ENCODE data around the gene RAB22A.
"Not testable (repeated sequence)": the region's sequence is repeated elsewhere in the genome, so short reads cannot be mapped to it uniquely, and the experiment has no call there.

The RAB22A gene

DNA sequence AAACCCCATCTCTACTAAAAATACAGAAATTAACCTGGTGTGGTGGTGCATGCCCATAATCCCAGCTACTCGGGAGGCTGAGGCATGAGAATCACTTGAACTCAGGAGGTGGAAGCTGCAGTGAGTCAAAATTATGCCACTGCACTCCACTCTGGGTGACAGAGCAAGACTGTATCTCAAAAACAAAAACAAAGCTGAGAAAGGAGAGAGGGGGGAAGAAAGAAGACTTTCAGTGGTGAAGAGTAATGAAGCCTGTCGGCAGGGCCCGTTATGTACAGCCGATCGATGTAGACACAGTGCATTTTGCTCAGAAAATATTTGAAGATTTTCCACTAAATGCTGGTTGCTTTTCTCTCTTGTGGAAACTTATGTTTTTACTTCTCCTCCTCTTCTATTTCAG lies 93.3 kb downstream of the RAB22A start:
- Histone ChIP-seq H3K4me1 (ENCODE audit: control insufficient read depth in 5 of 5, insufficient read depth in 5 of 5, low read length in 5 of 5) (peaks cover 2 to 34% (median 21%) of the 10 kb centered on the region in 5 donors), H3K9ac (ENCODE audit: low read length in 5 of 5) (no peak overlapping the region), H3K27me3 (ENCODE audit: control insufficient read depth in 5 of 5, insufficient read depth in 4 of 5, low read length in 5 of 5) (no peaks in the 10 kb centered on the region), H3K27ac (ENCODE audit: low read depth, low read length) (no peak overlapping the region), H3K4me3 (ENCODE audit: low read depth in 1 of 5, low read length in 5 of 5) (no peak overlapping the region), H3K9me3 (ENCODE audit: control insufficient read depth in 5 of 5, low read length in 5 of 5) (no peaks in the 10 kb centered on the region), H3K36me3 (ENCODE audit: control insufficient read depth in 5 of 5, insufficient read depth in 5 of 5, low read length in 5 of 5) (no peaks in the 10 kb centered on the region)

GRCh38 chr20:58403272-58403671 lies 93.8 kb downstream of the RAB22A start:
- Histone ChIP-seq H3K9ac (ENCODE audit: low read length in 5 of 5) (no peak overlapping the region), H3K36me3 (ENCODE audit: control insufficient read depth in 5 of 5, insufficient read depth in 5 of 5, low read length in 5 of 5) (no peaks in the 10 kb centered on the region), H3K4me3 (ENCODE audit: low read depth in 1 of 5, low read length in 5 of 5) (no peak overlapping the region), H3K27ac (ENCODE audit: low read depth, low read length) (no peak overlapping the region), H3K9me3 (ENCODE audit: control insufficient read depth in 5 of 5, low read length in 5 of 5) (no peaks in the 10 kb centered on the region), H3K4me1 (ENCODE audit: control insufficient read depth in 5 of 5, insufficient read depth in 5 of 5, low read length in 5 of 5) (peaks cover 2 to 35% (median 23%) of the 10 kb centered on the region in 5 donors), H3K27me3 (ENCODE audit: control insufficient read depth in 5 of 5, insufficient read depth in 4 of 5, low read length in 5 of 5) (no peaks in the 10 kb centered on the region)

- H3K27me3 ChIP-seq (ENCODE audit: control insufficient read depth in 5 of 5, insufficient read depth in 4 of 5, low read length in 5 of 5), result no peaks in the 10 kb centered on the region
- H3K4me3 ChIP-seq (ENCODE audit: low read depth in 1 of 5, low read length in 5 of 5), result no peak overlapping the region
- H3K4me1 ChIP-seq (ENCODE audit: control insufficient read depth in 5 of 5, insufficient read depth in 5 of 5, low read length in 5 of 5), result peaks cover 2 to 31% (median 20%) of the 10 kb centered on the region in 5 donors
- H3K27ac ChIP-seq (ENCODE audit: low read depth, low read length), result no peak overlapping the region
- H3K9me3 ChIP-seq (ENCODE audit: control insufficient read depth in 5 of 5, low read length in 5 of 5), result no peaks in the 10 kb centered on the region
- H3K36me3 ChIP-seq (ENCODE audit: control insufficient read depth in 5 of 5, insufficient read depth in 5 of 5, low read length in 5 of 5), result no peaks in the 10 kb centered on the region
- H3K9ac ChIP-seq (ENCODE audit: low read length in 5 of 5), result no peak overlapping the region
Observed at GRCh38 chr20:58405504-58406291, 96.2 kb downstream of the RAB22A start.

GRCh38 chr20:58406422-58407001 lies 97.0 kb downstream of the RAB22A start:
- H3K9me3 ChIP-seq (ENCODE audit: control insufficient read depth in 5 of 5, low read length in 5 of 5), result no peaks in the 10 kb centered on the region
- no peak overlapping the region for H3K27ac ChIP-seq (ENCODE audit: low read depth, low read length)
- H3K9ac ChIP-seq (ENCODE audit: low read length in 5 of 5), result no peak overlapping the region
- H3K4me3 ChIP-seq (ENCODE audit: low read depth in 1 of 5, low read length in 5 of 5), result no peak overlapping the region
- no peaks in the 10 kb centered on the region for H3K36me3 ChIP-seq (ENCODE audit: control insufficient read depth in 5 of 5, insufficient read depth in 5 of 5, low read length in 5 of 5)
- no peaks in the 10 kb centered on the region for H3K27me3 ChIP-seq (ENCODE audit: control insufficient read depth in 5 of 5, insufficient read depth in 4 of 5, low read length in 5 of 5)
- peaks cover 2 to 31% (median 15%) of the 10 kb centered on the region in 5 donors for H3K4me1 ChIP-seq (ENCODE audit: control insufficient read depth in 5 of 5, insufficient read depth in 5 of 5, low read length in 5 of 5)

- Histone ChIP-seq H3K36me3 (ENCODE audit: control insufficient read depth in 5 of 5, insufficient read depth in 5 of 5, low read length in 5 of 5) (no peaks in the 10 kb centered on the region), H3K9ac (ENCODE audit: low read length in 5 of 5) (no peak overlapping the region), H3K9me3 (ENCODE audit: control insufficient read depth in 5 of 5, low read length in 5 of 5) (no peaks in the 10 kb centered on the region), H3K4me3 (ENCODE audit: low read depth in 1 of 5, low read length in 5 of 5) (no peak overlapping the region), H3K4me1 (ENCODE audit: control insufficient read depth in 5 of 5, insufficient read depth in 5 of 5, low read length in 5 of 5) (peaks cover 2 to 31% (median 15%) of the 10 kb centered on the region in 5 donors), H3K27me3 (ENCODE audit: control insufficient read depth in 5 of 5, insufficient read depth in 4 of 5, low read length in 5 of 5) (no peaks in the 10 kb centered on the region), H3K27ac (ENCODE audit: low read depth, low read length) (peak overlapping the region; percentile 11)
Observed at GRCh38 chr20:58407201-58407873, 97.8 kb downstream of the RAB22A start.

GRCh38 chr20:58407966-58408557 lies 98.5 kb downstream of the RAB22A start:
- no peaks in the 10 kb centered on the region for H3K9me3 ChIP-seq (ENCODE audit: control insufficient read depth in 5 of 5, low read length in 5 of 5)
- no peak overlapping the region for H3K9ac ChIP-seq (ENCODE audit: low read length in 5 of 5)
- peaks cover 2 to 31% (median 15%) of the 10 kb centered on the region in 5 donors for H3K4me1 ChIP-seq (ENCODE audit: control insufficient read depth in 5 of 5, insufficient read depth in 5 of 5, low read length in 5 of 5)
- H3K4me3 ChIP-seq (ENCODE audit: low read depth in 1 of 5, low read length in 5 of 5), result no peak overlapping the region
- peak overlapping the region; percentile 11 for H3K27ac ChIP-seq (ENCODE audit: low read depth, low read length)
- H3K36me3 ChIP-seq (ENCODE audit: control insufficient read depth in 5 of 5, insufficient read depth in 5 of 5, low read length in 5 of 5), result no peaks in the 10 kb centered on the region
- H3K27me3 ChIP-seq (ENCODE audit: control insufficient read depth in 5 of 5, insufficient read depth in 4 of 5, low read length in 5 of 5), result no peaks in the 10 kb centered on the region

GRCh38 chr20:58408603-58409246 lies 99.2 kb downstream of the RAB22A start:
- H3K9ac ChIP-seq (ENCODE audit: low read length in 5 of 5), result no peak overlapping the region
- no peak overlapping the region for H3K4me3 ChIP-seq (ENCODE audit: low read depth in 1 of 5, low read length in 5 of 5)
- no peaks in the 10 kb centered on the region for H3K36me3 ChIP-seq (ENCODE audit: control insufficient read depth in 5 of 5, insufficient read depth in 5 of 5, low read length in 5 of 5)
- H3K9me3 ChIP-seq (ENCODE audit: control insufficient read depth in 5 of 5, low read length in 5 of 5), result no peaks in the 10 kb centered on the region
- H3K27me3 ChIP-seq (ENCODE audit: control insufficient read depth in 5 of 5, insufficient read depth in 4 of 5, low read length in 5 of 5), result no peaks in the 10 kb centered on the region
- peaks cover 2 to 28% (median 12%) of the 10 kb centered on the region in 5 donors for H3K4me1 ChIP-seq (ENCODE audit: control insufficient read depth in 5 of 5, insufficient read depth in 5 of 5, low read length in 5 of 5)
- H3K27ac ChIP-seq (ENCODE audit: low read depth, low read length), result peak overlapping the region; percentile 11

DNA sequence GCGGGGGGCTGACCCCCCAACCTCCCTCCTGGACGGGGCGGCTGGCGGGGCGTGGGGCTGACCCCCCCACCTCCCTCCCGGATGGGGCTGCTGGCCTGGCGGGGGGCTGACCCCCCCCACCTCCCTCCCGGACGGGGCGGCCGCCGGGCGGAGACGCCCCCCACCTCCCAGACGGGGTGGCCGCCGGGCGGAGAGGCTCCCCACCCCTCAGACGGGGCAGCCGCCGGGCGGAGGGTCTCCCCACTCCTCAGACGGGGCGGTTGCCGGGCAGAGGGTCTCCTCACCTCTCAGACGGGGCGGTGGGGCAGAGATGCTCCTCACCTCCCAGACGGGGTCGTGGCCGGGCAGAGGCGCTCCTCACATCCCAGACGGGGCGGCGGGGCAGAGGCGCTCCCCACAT lies 104.7 kb downstream of the RAB22A start:
- not testable (repeated sequence) for H3K9me3 ChIP-seq (ENCODE audit: control insufficient read depth in 5 of 5, low read length in 5 of 5); H3K36me3 ChIP-seq (ENCODE audit: control insufficient read depth in 5 of 5, insufficient read depth in 5 of 5, low read length in 5 of 5); H3K27ac ChIP-seq (ENCODE audit: low read depth, low read length); H3K4me3 ChIP-seq (ENCODE audit: low read depth in 1 of 5, low read length in 5 of 5); H3K9ac ChIP-seq (ENCODE audit: low read length in 5 of 5); H3K4me1 ChIP-seq (ENCODE audit: control insufficient read depth in 5 of 5, insufficient read depth in 5 of 5, low read length in 5 of 5); H3K27me3 ChIP-seq (ENCODE audit: control insufficient read depth in 5 of 5, insufficient read depth in 4 of 5, low read length in 5 of 5)

DNA sequence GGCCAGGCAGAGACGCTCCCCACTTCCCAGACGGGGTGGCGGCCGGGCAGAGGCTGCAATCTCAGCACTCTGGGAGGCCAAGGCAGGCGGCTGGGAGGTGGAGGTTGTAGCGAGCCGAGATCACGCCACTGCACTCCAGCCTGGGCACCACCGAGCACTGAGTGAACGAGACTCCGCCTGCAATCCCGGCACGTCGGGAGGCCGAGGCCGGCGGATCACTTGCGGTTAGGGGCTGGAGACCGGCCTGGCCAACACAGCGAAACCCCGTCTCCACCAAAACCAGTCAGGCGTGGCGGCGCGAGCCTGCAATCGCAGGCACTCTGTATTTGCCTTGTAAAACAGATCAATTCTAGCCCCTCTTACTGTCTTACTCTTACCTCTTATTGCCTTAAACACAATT lies 105.3 kb downstream of the RAB22A start:
- not testable (repeated sequence) for H3K9me3 ChIP-seq (ENCODE audit: control insufficient read depth in 5 of 5, low read length in 5 of 5); H3K9ac ChIP-seq (ENCODE audit: low read length in 5 of 5); H3K4me3 ChIP-seq (ENCODE audit: low read depth in 1 of 5, low read length in 5 of 5); H3K36me3 ChIP-seq (ENCODE audit: control insufficient read depth in 5 of 5, insufficient read depth in 5 of 5, low read length in 5 of 5); H3K27ac ChIP-seq (ENCODE audit: low read depth, low read length); H3K4me1 ChIP-seq (ENCODE audit: control insufficient read depth in 5 of 5, insufficient read depth in 5 of 5, low read length in 5 of 5); H3K27me3 ChIP-seq (ENCODE audit: control insufficient read depth in 5 of 5, insufficient read depth in 4 of 5, low read length in 5 of 5)
